K562 (cell line): ENCODE results near the gene CDH12. TPM values are rescaled to one million over a fixed set of nuclear protein-coding genes. Genes with fewer than 3 reads are reported as not detected.

Experiments
- ATAC-seq: fragments of 200-7000 bp; cut with Tn5 transposase; 3 replicates; pipeline ENCODE4 v1.9.1; 2020; ENCODE audit warnings: moderate library complexity
- BruUV-seq: library from RNA; stranded (reverse); fragments of 400-500 nt; replicated peaks from 2 replicates; lab custom pipeline; 2021; lab: Mats Ljungman, UMichigan
- CTCF ChIA-PET: fragments of 300-600 bp; formaldehyde crosslinking; extraction: SDS; loops from one replicate; lab custom pipeline; 2021; ENCODE audit warnings: low intra/inter-chr PET ratio; lab: Yijun Ruan, JAX
- POLR2A ChIA-PET: fragments of 300-600, 350-650 bp; sonication (Branson Sonifier 250); formaldehyde crosslinking; extraction: SDS; loops from one replicate; lab custom pipeline; 2021; ENCODE audit warnings: antibody characterized with exemption, inconsistent platforms; lab: Yijun Ruan, JAX
- DNase-seq, 4 experiments: peaks; one replicate each; pipeline versions ENCODE4 v3.0.0 to v3.0.0-alpha.2; 2011 to 2018; ENCODE audit warnings: low spot score in 3 of 4, mixed read lengths in 3 of 4; ENCODE audit errors: extremely low read depth in 1 of 4
- FAIRE-seq: peaks from 2 replicates; lab custom pipeline; 2011; peaks lifted over from hg19 to GRCh38; lab: Jason Lieb, UNC
- H2AFZ ChIP-seq: 2 replicates; pipeline ENCODE4 v1.6.0; 2011; ENCODE audit warnings: low read depth, low read length, control low read depth, inconsistent platforms
- H3K27ac ChIP-seq: fragments of 200-600 bp; 3 replicates; pipeline ENCODE4 v1.8.0; 2011; ENCODE audit warnings: low read depth, mild to moderate bottlenecking, control low read depth, inconsistent platforms, low read length, moderate library complexity, mixed read lengths; ENCODE audit errors: extremely low read depth
- H3K27me3 ChIP-seq, 2 experiments: fragments of 300-600 bp in 1 of 2; 2 replicates in 1 of 2; 3 replicates in 1 of 2; pipeline versions ENCODE4 v1.6.0 to v1.8.0; 2011; ENCODE audit warnings: inconsistent platforms in 2 of 2, low read length in 2 of 2, mild to moderate bottlenecking in 1 of 2, mixed read lengths in 1 of 2, moderate library complexity in 1 of 2; ENCODE audit not compliant: control insufficient read depth in 2 of 2, insufficient read depth in 2 of 2
- H3K36me3 ChIP-seq: fragments of 300-600 bp; 3 replicates; pipeline ENCODE4 v1.8.0; 2011; ENCODE audit warnings: mild to moderate bottlenecking, low read length, inconsistent platforms; ENCODE audit not compliant: control insufficient read depth, insufficient read depth
- H3K4me1 ChIP-seq, 2 experiments: fragments of 200-600 bp in 1 of 2; replicated peaks in 1 of 2; 2 replicates in 1 of 2; 3 replicates in 1 of 2; pipeline versions ENCODE4 v1.5.1 to v1.8.0; 2011; ENCODE audit warnings: inconsistent platforms in 2 of 2, low read length in 2 of 2, mild to moderate bottlenecking in 1 of 2, mixed read lengths in 1 of 2, moderate library complexity in 1 of 2; ENCODE audit not compliant: control insufficient read depth in 2 of 2, insufficient read depth in 2 of 2
- H3K4me2 ChIP-seq: 2 replicates; pipeline ENCODE4 v1.6.1; 2011; ENCODE audit warnings: low read length, control low read depth, inconsistent platforms, mixed read lengths; ENCODE audit not compliant: insufficient read depth
- H3K4me3 ChIP-seq: fragments of 200-600 bp; sonication (generic), shearing (Covaris generic); 2 replicates; pipeline ENCODE4 v1.5.1; 2016; ENCODE audit warnings: control low read depth, inconsistent platforms
- H3K79me2 ChIP-seq: fragments of 200-600 bp; 3 replicates; pipeline ENCODE4 v1.8.0; 2011; ENCODE audit warnings: low read length, inconsistent platforms; ENCODE audit not compliant: control insufficient read depth, insufficient read depth
- H3K9ac ChIP-seq, 2 experiments: 2 replicates each; pipeline versions ENCODE4 v1.6.0 to v1.6.1; 2011; ENCODE audit warnings: low read depth in 2 of 2, low read length in 2 of 2, control low read depth in 1 of 2, inconsistent platforms in 1 of 2, mild to moderate bottlenecking in 1 of 2, mixed read lengths in 1 of 2; ENCODE audit not compliant: insufficient read depth in 1 of 2
- H3K9me1 ChIP-seq: one replicate; pipeline ENCODE4 v1.6.0; 2011; ENCODE audit warnings: inconsistent platforms, mild to moderate bottlenecking, low read length, moderate library complexity; ENCODE audit not compliant: control insufficient read depth, insufficient read depth
- H3K9me3 ChIP-seq: replicated peaks from 2 replicates; pipeline ENCODE4 v1.5.1; 2011; ENCODE audit warnings: low read depth, low read length, inconsistent platforms; ENCODE audit not compliant: control insufficient read depth, insufficient read depth
- H4K20me1 ChIP-seq: replicated peaks from 2 replicates; pipeline ENCODE4 v1.6.1; 2011; ENCODE audit warnings: low read length, inconsistent platforms, mixed read lengths; ENCODE audit not compliant: control insufficient read depth, insufficient read depth
- BRF1 ChIP-seq: IDR thresholded peaks from 3 replicates; pipeline ENCODE4 v1.6.1; 2011; ENCODE audit warnings: borderline replicate concordance, mild to moderate bottlenecking; ENCODE audit not compliant: insufficient read length; ENCODE audit errors: extremely low read depth
- C11orf30 ChIP-seq: fragments of 450-650 bp; IDR thresholded peaks from 2 replicates; pipeline ENCODE4 v1.6.1; 2016; ENCODE audit warnings: low read depth, mild to moderate bottlenecking
- DNMT1 ChIP-seq: fragments of 450-650 bp; IDR thresholded peaks from 2 replicates; pipeline ENCODE4 v1.6.1; 2016; ENCODE audit warnings: antibody characterized with exemption, mild to moderate bottlenecking
- MAFF ChIP-seq: IDR thresholded peaks from 2 replicates; pipeline ENCODE4 v1.6.1; 2012; ENCODE audit warnings: low read length, improper control_type of control experiment
- MAFG ChIP-seq: fragments of 450-650 bp; conservative IDR thresholded peaks from 2 replicates; pipeline ENCODE4 v1.6.1; 2016; ENCODE audit warnings: missing genetic modification characterization, missing compliant biosample characterization
- MAFK ChIP-seq: IDR thresholded peaks from 2 replicates; pipeline ENCODE4 v1.6.1; 2011; ENCODE audit warnings: low read length, improper control_type of control experiment
- MTF1 ChIP-seq: fragments of 250-450 bp; sonication (Bioruptor Pico); IDR thresholded peaks from 2 replicates; pipeline ENCODE4 v1.9.0; 2021; ENCODE audit warnings: moderate library complexity, mild to moderate bottlenecking, inconsistent platforms, borderline replicate concordance
- NR1H2 ChIP-seq: sonication (generic); formaldehyde crosslinking; IDR thresholded peaks from 2 replicates; pipeline ENCODE4 v1.4.0; 2020; ENCODE audit warnings: mild to moderate bottlenecking, missing genetic modification reagents
- SMAD1 ChIP-seq: fragments of 150-350 bp; IDR thresholded peaks from 2 replicates; pipeline ENCODE4 v1.6.1; 2014; ENCODE audit warnings: low read length, low read depth; ENCODE audit not compliant: partially characterized antibody
- TFAM ChIP-seq: fragments of 250-450 bp; sonication (Bioruptor Pico); conservative IDR thresholded peaks from 2 replicates; pipeline ENCODE4 v1.5.0; 2021; ENCODE audit warnings: mild to moderate bottlenecking, moderate library complexity
- ZNF316 ChIP-seq: fragments of 450-650 bp; IDR thresholded peaks from 2 replicates; pipeline ENCODE4 v1.6.1; 2016
- in situ Hi-C: fragments of 300-500 bp; cut with MboI; formaldehyde crosslinking; loops from 4 replicates; pipeline ENCODE4 v1.15.0; 2018; ENCODE audit warnings: inconsistent platforms, mixed read lengths
- intact Hi-C: fragments of 100-400 bp; cut with micrococcal nuclease; formaldehyde crosslinking; loops from 2 replicates; pipeline ENCODE4 v1.14.2; 2022
- polyA plus RNA-seq, 8 experiments: library from polyadenylated mRNA; depleted of rRNA in 4 of 8; stranded (reverse) in 5 of 8; unstranded in 3 of 8; fragments of >200 nt; fragmentation: Nextera tagmentation in 2 of 8; fragmentation: Illumina TruSeq in 1 of 8; extraction: Ambion mirVana in 2 of 8; extraction: Trizol in 1 of 8; gene quantifications; 2 replicates each; pipeline versions ENCODE4 v1.2.1 to v1.2.3, GENCODE V29; 2011 to 2014; ENCODE audit warnings: inconsistent platforms in 1 of 8, missing spikeins in 1 of 8
- total RNA-seq, 7 experiments: library from RNA; depleted of rRNA in 6 of 7; stranded (reverse); fragments of >200 nt in 6 of 7; fragmentation: Illumina TruSeq in 2 of 7; extraction: Trizol in 2 of 7; gene quantifications; 2 replicates each; pipeline versions ENCODE4 v1.2.1 to v1.2.3, GENCODE V29; 2011 to 2021; ENCODE audit warnings: low replicate concordance in 1 of 7
- TF ChIP-seq, protein P1 (sequence below), 2 experiments: fragments of 450-650 bp; IDR thresholded peaks; 2 replicates each; pipeline ENCODE4 v1.6.1; 2018; ENCODE audit warnings: mild to moderate bottlenecking in 2 of 2, low read depth in 1 of 2; ENCODE audit not compliant: partially characterized antibody in 2 of 2
- TF ChIP-seq, protein P2 (sequence below): sonication (generic); formaldehyde crosslinking; IDR thresholded peaks from 2 replicates; pipeline ENCODE4 v1.4.0; 2020; ENCODE audit warnings: mild to moderate bottlenecking, missing genetic modification reagents

The CDH12 gene
- total and polyA plus RNA-seq, 9 of the 15 experiments (the other 6 are each of a cell fraction or from before 2014, with no cell fraction given) = 0.03 to 1.7 (median 0.37) TPM

DNA sequence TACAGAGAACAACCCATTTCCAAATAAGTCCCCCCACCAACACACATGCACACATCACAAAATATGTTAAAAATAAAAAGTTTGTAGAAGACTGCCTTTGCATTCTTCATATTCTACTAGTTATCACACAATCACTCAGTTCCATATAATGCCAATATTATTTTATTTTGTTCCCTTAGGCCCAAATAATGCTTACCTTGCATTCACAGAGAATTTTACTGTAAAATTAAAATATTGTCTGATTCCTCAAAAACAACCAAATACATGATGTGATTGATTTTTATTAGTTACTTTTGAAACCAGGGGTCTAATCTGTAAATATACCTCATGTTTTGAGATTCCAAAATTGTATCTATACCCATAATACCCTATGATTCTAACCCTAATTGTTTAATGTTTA lies 536.9 kb downstream of the CDH12 start:
- Histone ChIP-seq H3K79me2 (no peaks in the 10 kb centered on the region), H3K4me3 (no peak overlapping the region), H4K20me1 (no peaks in the 10 kb centered on the region), H3K9me3 (no peaks in the 10 kb centered on the region), H3K4me2 (no peak overlapping the region), H3K9ac (no peak overlapping the region), H3K27me3 (no peaks in the 10 kb centered on the region), H2AFZ (no peak overlapping the region), H3K4me1 (no peaks in the 10 kb centered on the region), H3K27ac (no peak overlapping the region), H3K36me3 (no peaks in the 10 kb centered on the region), H3K9me1 (no peaks in the 10 kb centered on the region)
- ChIA-PET POLR2A (no interaction called here), CTCF (no interaction called here)
- ATAC-seq (no peak), FAIRE-seq (no peak), DNase-seq (no peak)
- BruUV-seq = no TSS peak
- intact Hi-C loops = no loop called here
- in situ Hi-C loops = no loop called here
- no peak for TF ChIP-seq SMAD1
- TF ChIP-seq, protein P1, sequence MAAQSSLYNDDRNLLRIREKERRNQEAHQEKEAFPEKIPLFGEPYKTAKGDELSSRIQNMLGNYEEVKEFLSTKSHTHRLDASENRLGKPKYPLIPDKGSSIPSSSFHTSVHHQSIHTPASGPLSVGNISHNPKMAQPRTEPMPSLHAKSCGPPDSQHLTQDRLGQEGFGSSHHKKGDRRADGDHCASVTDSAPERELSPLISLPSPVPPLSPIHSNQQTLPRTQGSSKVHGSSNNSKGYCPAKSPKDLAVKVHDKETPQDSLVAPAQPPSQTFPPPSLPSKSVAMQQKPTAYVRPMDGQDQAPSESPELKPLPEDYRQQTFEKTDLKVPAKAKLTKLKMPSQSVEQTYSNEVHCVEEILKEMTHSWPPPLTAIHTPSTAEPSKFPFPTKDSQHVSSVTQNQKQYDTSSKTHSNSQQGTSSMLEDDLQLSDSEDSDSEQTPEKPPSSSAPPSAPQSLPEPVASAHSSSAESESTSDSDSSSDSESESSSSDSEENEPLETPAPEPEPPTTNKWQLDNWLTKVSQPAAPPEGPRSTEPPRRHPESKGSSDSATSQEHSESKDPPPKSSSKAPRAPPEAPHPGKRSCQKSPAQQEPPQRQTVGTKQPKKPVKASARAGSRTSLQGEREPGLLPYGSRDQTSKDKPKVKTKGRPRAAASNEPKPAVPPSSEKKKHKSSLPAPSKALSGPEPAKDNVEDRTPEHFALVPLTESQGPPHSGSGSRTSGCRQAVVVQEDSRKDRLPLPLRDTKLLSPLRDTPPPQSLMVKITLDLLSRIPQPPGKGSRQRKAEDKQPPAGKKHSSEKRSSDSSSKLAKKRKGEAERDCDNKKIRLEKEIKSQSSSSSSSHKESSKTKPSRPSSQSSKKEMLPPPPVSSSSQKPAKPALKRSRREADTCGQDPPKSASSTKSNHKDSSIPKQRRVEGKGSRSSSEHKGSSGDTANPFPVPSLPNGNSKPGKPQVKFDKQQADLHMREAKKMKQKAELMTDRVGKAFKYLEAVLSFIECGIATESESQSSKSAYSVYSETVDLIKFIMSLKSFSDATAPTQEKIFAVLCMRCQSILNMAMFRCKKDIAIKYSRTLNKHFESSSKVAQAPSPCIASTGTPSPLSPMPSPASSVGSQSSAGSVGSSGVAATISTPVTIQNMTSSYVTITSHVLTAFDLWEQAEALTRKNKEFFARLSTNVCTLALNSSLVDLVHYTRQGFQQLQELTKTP (IDR thresholded peaks at IDR 0.05; ENCODE audit: low read depth in 1 of 2, partially characterized antibody in 2 of 2) = no peak
- peak; percentile 30; the same call in 1 of the 2 replicates for TF ChIP-seq MAFG (tag)
- TF ChIP-seq, protein P2, sequence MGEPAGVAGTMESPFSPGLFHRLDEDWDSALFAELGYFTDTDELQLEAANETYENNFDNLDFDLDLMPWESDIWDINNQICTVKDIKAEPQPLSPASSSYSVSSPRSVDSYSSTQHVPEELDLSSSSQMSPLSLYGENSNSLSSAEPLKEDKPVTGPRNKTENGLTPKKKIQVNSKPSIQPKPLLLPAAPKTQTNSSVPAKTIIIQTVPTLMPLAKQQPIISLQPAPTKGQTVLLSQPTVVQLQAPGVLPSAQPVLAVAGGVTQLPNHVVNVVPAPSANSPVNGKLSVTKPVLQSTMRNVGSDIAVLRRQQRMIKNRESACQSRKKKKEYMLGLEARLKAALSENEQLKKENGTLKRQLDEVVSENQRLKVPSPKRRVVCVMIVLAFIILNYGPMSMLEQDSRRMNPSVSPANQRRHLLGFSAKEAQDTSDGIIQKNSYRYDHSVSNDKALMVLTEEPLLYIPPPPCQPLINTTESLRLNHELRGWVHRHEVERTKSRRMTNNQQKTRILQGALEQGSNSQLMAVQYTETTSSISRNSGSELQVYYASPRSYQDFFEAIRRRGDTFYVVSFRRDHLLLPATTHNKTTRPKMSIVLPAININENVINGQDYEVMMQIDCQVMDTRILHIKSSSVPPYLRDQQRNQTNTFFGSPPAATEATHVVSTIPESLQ (CRISPR knock-in tag) = no peak
- TF ChIP-seq C11orf30 = peak; percentile 20; the same call in 1 of the 2 replicates
- peak; percentile 41; the same call in 1 of the 2 replicates for TF ChIP-seq ZNF316
- peak; percentile 41; the same call in 1 of the 2 replicates for TF ChIP-seq MAFK
- TF ChIP-seq BRF1 = no peak
- no peak for TF ChIP-seq DNMT1
- peak; percentile 14; the same call in 1 of the 2 replicates for TF ChIP-seq MAFF
- no peak for TF ChIP-seq MTF1 (CRISPR knock-in tag)
- TF ChIP-seq NR1H2 (CRISPR knock-in tag) = no peak
- no peak for TF ChIP-seq TFAM (CRISPR knock-in tag)
